Measurements from ENCODE around the gene ERCC4.

Gene ERCC4

GRCh38 chr16:13948086-13948485 is 28.1 kb downstream of the ERCC4 start:
- no peak for DNase-seq (ENCODE audit: low read depth)

GRCh38 chr16:13950821-13951547 is 31.0 kb downstream of the ERCC4 start:
- DNase-seq (ENCODE audit: low read depth) = no peak

DNA sequence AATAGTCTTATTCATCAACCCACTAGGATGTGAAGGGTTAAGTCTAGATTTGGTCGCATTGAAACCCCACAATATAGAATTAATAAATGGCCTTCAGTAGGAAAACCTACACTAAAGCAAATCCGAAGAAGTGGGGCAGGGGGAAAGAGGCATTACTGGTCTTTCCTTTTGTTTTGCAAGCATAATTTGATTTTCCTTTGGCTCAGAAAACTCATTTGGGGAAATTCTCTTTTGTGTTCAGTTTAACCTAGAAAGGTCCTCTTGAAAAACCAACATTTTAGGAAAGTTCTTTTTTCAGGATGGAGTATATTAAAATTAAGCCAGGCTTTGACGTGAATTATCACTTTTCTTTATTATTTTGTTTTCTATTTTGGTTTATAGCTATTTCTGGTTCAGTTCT is 31.7 kb downstream of the ERCC4 start:
- no peak for DNase-seq (ENCODE audit: low read depth)

DNA sequence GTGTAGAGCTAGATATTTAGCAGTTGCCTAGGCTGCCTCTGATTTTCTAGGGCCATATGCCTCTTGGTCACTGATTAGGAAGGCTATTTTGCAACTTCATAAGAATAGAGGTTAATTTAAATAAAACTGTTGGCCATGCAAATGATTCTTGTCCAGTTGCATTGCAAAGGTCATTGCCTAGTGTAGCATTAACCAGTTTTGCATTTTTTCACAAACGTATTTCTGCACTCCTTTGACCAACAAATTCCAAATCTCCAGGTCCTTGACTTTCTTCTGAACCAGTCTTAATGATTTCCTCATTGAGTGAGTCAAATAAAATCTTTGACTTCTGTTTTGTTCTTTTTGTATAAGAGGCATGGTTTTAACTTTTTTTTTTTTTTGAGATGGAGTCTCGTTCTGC is 33.5 kb downstream of the ERCC4 start:
- no peak for DNase-seq (ENCODE audit: low read depth)

- DNase-seq (ENCODE audit: low read depth) = no peak
Observed at GRCh38 chr16:13956635-13957196, 36.8 kb downstream of the ERCC4 start.

DNA sequence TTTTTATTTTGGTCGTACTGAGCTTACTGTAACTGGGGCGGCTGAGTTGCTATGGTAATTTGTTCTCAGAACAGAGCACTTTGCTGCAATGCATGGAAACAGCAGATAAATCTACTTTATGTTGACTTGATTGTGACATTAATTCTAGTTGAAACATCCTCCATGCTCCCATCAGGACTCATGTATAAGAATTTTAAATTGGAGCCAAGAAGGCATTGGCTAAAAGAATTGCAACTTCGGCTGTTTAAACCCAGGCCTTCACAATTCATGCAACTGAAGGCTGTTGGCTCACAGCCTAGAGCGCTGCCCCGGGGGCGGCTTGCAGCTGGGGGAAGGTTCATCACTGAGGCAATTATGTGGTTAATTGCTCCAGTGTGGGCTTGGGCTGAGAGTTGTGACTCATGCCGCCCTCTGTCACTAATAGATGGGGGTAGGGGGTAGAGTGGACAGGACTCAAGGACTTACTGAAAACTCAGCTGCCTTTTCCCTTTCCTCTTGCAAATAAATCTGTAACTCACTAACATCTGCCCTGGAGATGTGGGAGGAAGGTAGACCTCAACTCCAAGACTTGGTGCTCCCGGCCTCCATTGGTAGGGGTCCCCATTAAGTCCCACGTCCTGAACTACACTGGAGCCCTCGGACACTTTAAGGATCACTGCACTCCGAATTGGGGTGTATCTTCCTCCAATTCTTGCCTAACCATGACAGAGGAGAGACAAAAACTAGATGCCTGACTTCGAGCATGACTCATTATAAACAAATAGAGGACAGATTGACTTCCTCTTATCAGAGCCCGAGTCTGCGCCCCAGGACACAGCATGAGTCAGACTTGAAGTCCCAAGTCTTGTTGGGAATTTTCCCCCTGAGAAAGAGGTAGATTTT is 37.5 kb downstream of the ERCC4 start:
- no peak for DNase-seq (ENCODE audit: low read depth)

DNA sequence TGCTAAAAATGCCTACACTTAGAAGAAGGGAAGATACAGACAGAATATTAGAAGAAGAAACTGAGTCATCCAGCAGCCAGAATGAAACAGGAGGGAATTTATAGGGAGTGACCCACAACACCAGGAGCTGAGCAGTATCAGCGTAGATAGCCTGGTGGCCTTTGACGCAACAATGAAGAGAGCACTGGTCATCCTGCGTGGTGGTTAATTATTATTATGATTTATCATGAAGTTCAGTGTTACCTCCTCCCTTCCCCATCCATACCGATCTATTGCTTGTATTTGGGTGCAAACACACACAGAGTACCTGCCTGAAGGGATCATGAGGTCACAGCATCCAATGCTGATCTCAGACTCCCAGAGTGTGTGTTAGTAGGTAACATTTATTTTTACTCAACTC is 38.5 kb downstream of the ERCC4 start:
- no peak for DNase-seq (ENCODE audit: low read depth)

- DNase-seq (ENCODE audit: low read depth) = no peak
Observed at GRCh38 chr16:13959626-13960025, 39.7 kb downstream of the ERCC4 start.

DNA sequence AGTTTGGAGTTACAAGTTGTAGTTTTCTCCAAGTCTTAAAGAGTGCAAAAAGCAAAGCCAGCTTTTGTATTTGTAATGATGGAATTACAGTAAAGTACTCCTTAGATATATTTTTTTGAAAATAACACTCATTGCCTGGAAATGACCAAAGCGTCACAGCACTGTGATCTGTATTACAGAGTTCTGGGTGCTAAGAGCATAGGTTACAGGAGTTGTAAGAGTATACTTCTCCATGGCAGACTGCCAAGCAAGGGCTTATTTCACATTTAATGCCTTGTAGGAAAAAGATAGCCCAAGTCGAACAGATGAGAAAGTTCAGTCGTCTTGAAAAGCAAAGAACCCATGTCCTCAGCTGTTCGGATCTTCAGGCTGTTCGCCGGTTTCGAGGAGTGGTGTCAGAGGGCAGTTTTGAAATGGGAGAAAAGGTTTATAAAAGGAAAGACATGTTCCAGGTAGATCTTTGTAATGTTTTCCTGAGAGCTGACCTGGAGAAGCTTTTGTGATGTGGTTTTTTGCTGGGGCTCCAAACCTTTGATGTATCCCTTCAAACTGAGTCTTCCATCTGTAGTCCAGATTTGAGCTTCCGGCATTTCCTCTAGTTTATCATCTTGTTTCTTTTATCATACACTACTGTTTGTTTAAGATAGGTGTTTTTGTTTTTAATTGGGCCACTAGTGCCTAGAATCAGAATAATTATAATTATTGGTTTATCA is 41.3 kb downstream of the ERCC4 start:
- DNase-seq (ENCODE audit: low read depth) = no peak

- DNase-seq (ENCODE audit: low read depth) = no peak
Observed at GRCh38 chr16:13962232-13962631, 42.3 kb downstream of the ERCC4 start.

- no peak for DNase-seq (ENCODE audit: low read depth)
Observed at GRCh38 chr16:13968835-13969234, 48.9 kb downstream of the ERCC4 start.

- DNase-seq (ENCODE audit: low read depth) = no peak
Observed at GRCh38 chr16:13969711-13970110, 49.8 kb downstream of the ERCC4 start.

- DNase-seq (ENCODE audit: low read depth) = no peak
Observed at GRCh38 chr16:13970708-13971422, 50.9 kb downstream of the ERCC4 start.

DNA sequence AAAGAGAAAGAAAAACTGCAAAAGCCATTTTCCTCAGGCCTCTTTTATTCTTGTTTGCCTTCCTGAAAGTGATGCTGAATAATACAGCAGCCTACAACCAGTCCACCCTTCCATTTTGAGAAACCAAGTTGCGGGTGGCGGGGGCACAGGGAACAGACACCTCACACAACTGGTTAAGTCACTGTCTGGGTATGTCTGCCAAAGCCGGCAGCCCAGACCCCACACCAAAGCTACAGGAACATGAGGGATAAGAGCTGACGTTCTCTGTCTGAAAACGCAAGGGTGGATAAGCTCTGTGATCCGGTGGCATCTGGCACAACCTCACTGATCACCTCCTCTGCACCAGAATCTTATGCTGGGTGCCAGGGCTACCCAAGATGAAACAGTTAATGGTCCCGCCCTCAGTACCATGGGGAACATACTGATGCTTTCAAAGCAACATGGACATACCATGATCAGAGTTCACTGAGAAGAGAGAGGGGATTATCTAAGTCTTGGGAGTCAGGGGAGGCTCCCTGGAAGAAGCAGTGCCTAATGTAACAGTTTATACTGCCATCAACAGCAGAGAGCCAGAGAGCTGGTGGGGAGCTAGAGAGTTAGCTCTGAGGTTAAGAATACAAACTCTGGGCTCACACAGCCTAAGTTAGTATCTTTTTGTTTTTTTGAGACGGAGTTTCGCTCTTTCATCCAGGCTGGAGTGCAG is 53.5 kb downstream of the ERCC4 start:
- no peak for DNase-seq (ENCODE audit: low read depth)

- DNase-seq (ENCODE audit: low read depth) = no peak
Observed at GRCh38 chr16:13977177-13977576, 57.2 kb downstream of the ERCC4 start.

GRCh38 chr16:13982451-13982850 is 62.5 kb downstream of the ERCC4 start:
- DNase-seq (ENCODE audit: low read depth) = no peak

GRCh38 chr16:13983625-13984024 is 63.7 kb downstream of the ERCC4 start:
- no peak for DNase-seq (ENCODE audit: low read depth)

DNA sequence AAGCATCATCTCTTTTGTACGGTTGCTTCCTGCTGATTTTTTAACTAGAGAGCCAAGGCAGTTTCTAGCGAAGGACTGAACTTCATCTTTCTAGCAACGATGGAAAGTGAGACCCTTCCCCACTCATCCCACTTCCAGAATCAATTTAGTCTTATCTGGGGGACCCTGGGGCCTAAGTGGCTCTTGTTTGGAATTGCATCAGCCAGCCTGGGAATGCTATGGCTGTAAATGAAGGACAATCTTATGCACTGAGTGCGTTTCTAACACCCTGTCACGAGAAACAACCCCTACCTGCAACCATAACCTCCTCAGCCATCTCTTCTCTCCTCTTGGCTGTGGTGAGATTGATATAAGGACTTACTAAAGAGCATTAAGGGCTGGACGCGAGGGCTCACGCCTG is 64.8 kb downstream of the ERCC4 start:
- no peak for DNase-seq (ENCODE audit: low read depth)

DNA sequence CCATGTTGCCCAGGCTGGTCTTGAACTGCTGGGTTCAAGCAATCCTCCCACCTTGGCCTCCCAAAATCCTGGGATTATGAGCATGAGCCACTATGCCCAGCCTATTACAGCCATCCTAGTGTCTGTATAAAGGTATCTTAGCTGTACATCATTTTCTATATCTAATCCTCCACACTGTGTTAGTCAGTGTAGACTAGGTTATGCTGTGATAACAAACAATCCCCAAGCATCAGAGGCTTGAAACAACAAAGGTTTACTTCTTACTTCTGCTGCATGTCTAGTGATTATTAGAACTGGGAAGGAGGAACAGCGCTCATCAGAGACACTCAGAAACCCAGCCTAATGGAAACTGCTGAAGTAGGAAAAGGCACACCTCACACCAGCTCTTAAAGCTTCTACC is 68.1 kb downstream of the ERCC4 start:
- no peak for DNase-seq (ENCODE audit: low read depth)

DNA sequence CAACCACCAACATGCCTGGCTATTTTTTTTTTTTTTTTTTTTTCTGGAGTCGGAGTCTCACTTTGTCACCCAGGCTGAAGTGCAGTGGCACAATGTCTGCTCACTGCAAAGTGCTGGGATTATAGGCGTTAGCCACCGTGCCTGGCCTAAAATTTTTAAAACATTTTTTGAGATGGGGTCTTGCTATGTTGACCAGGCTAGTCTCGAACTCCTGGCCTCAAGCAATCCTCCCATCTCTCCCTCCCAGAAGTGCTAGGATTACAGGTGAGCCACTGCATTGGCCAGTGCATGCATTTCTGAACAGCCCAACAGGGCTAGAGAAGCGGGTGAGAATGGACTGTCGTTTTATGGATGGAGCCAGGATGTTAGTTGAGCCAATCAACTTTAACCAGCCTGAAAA is 72.4 kb downstream of the ERCC4 start:
- no peak for DNase-seq (ENCODE audit: low read depth)

DNA sequence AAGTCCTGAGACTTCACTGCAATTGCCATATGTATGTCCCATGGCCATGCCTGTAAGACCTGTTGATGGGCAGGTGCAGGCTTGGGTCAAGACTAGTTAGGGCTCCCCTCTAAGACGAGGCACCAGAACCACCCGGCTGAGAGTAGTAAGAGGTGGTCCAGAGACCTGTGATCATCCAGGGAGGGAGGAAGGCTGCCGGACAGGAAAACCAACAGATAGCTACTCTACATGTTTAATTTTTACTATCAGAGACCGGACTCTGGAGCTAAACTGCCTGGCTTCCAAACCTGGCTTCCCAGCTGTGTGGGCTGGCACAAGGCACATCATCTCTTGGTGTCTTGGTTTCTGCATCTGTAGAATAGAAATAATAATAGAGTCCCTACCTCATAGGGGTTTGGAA is 73.0 kb downstream of the ERCC4 start:
- no peak for DNase-seq (ENCODE audit: low read depth)
